Measurements from ENCODE around the gene RPL10. TPM values are rescaled to one million over a fixed set of nuclear protein-coding genes. Genes with fewer than 3 reads are reported as not detected.

RPL10 gene
- total RNA-seq, 1 donor from 2014 or later = 2,969 TPM

GRCh38 chrX:154417157-154417556 lies 19.0 kb downstream of the RPL10 start:
- DNase-seq (ENCODE audit: low spot score in 2 of 2, unreplicated experiment in 2 of 2) = no peak
- TF ChIP-seq, protein P1, sequence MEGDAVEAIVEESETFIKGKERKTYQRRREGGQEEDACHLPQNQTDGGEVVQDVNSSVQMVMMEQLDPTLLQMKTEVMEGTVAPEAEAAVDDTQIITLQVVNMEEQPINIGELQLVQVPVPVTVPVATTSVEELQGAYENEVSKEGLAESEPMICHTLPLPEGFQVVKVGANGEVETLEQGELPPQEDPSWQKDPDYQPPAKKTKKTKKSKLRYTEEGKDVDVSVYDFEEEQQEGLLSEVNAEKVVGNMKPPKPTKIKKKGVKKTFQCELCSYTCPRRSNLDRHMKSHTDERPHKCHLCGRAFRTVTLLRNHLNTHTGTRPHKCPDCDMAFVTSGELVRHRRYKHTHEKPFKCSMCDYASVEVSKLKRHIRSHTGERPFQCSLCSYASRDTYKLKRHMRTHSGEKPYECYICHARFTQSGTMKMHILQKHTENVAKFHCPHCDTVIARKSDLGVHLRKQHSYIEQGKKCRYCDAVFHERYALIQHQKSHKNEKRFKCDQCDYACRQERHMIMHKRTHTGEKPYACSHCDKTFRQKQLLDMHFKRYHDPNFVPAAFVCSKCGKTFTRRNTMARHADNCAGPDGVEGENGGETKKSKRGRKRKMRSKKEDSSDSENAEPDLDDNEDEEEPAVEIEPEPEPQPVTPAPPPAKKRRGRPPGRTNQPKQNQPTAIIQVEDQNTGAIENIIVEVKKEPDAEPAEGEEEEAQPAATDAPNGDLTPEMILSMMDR (IDR thresholded peaks at IDR 0.05; ENCODE audit: unreplicated experiment) = no peak
- H3K27ac Mint-ChIP-seq = no peak overlapping the region
- no peaks in the 10 kb centered on the region for H3K36me3 Mint-ChIP-seq
- no peaks in the 10 kb centered on the region for H3K27me3 Mint-ChIP-seq (ENCODE audit: low read depth)
- no peak overlapping the region for H3K4me3 Mint-ChIP-seq
- H3K4me1 Mint-ChIP-seq = no peaks in the 10 kb centered on the region
- peaks cover 3% of the 10 kb centered on the region for H3K9me3 Mint-ChIP-seq

DNA sequence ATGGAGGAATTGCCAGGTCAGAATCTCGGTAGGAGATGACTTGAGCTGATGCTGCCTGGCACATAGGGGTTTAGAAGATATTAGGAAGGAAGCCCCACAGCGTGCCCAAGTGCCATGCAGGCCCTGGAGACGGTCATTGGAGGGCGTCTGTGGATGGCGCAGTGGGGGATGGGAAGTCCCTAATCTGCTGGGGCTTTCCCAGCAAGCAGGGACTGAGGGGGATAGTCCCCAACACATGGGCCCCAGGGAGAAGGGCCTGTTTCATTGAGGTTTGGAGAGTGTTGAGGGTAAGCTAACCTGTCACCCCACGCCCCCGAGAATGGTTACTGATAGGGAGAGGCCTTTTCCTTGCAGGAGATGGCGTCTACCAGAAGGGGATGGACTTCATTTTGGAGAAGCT lies 21.0 kb downstream of the RPL10 start:
- Mint-ChIP-seq H3K27me3 (ENCODE audit: low read depth) (no peaks in the 10 kb centered on the region), H3K36me3 (peaks cover 2% of the 10 kb centered on the region), H3K4me3 (no peak overlapping the region), H3K27ac (no peak overlapping the region), H3K4me1 (no peaks in the 10 kb centered on the region), H3K9me3 (peaks cover 3% of the 10 kb centered on the region)
- TF ChIP-seq, protein P1 (IDR thresholded peaks at IDR 0.05; ENCODE audit: unreplicated experiment) = no peak
- no peak for DNase-seq (ENCODE audit: low spot score in 2 of 2, unreplicated experiment in 2 of 2)

- Mint-ChIP-seq H3K36me3 (peaks cover 2% of the 10 kb centered on the region), H3K9me3 (peaks cover 7% of the 10 kb centered on the region)
- DNase-seq (ENCODE audit: low spot score in 2 of 2, unreplicated experiment in 2 of 2) = no peak
These were observed 21.7 kb downstream of the RPL10 start for GRCh38 chrX:154419688-154420401.

GRCh38 chrX:154420402-154420756 lies 22.2 kb downstream of the RPL10 start:
- TF ChIP-seq, protein P1 (IDR thresholded peaks at IDR 0.05; ENCODE audit: unreplicated experiment) = no peak
- peaks cover 4% of the 10 kb centered on the region for H3K9me3 Mint-ChIP-seq

More at GRCh38 chrX:154419688-154420401, 21.7 kb downstream of the RPL10 start:
- H3K4me3 Mint-ChIP-seq = no peak overlapping the region
- no peak overlapping the region for H3K27ac Mint-ChIP-seq
- TF ChIP-seq, protein P1 (IDR thresholded peaks at IDR 0.05; ENCODE audit: unreplicated experiment) = no peak
- H3K27me3 Mint-ChIP-seq (ENCODE audit: low read depth) = no peaks in the 10 kb centered on the region
- H3K4me1 Mint-ChIP-seq = no peaks in the 10 kb centered on the region

DNA sequence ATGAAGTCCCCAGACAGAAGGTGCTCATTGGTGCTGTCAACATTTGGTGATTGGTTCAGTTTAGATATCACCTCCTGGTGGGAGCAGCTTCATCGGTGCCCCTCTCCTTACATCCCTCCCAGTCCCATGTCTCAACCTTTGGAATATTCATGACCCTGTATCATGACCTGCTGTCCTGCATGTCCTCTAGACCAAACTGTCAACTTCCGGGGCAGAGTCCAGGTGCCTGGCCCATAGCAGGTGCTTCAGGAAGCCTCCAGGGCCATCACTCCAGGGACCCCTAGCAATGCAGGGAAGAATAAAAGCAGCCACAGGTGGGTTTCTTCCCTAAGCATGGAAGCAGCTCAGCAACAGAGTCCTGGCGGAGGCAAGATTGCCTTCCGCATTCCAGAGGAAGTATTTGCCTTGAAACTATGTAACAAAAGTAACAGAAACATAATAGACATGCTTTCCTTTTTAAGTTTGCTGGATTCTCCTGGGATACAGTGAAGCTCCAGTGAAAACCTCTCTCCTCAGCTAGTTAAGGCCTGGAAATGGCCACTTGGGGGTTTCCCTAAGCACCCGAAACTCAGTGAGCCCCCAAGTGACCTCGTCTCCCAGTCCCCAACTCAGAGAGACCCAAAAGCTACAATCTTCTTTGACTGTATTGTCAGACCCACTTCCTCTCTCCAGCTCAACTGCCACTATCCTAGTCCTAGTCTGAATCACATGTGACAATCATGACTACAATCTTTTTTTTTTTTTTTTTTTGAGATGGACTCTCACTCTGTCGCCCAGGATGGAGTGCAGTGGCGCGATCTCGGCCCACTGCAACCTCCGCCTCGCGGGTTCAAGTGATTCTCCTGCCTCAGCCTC lies 29.0 kb downstream of the RPL10 start:
- H3K27me3 Mint-ChIP-seq (ENCODE audit: low read depth) = no peaks in the 10 kb centered on the region
- peaks cover 2% of the 10 kb centered on the region for H3K36me3 Mint-ChIP-seq
- peak overlapping the region; percentile 22 for H3K4me3 Mint-ChIP-seq
- DNase-seq (ENCODE audit: low spot score in 2 of 2, unreplicated experiment in 2 of 2) = no peak
- TF ChIP-seq, protein P1 (IDR thresholded peaks at IDR 0.05; ENCODE audit: unreplicated experiment) = no peak
- H3K27ac Mint-ChIP-seq = peak overlapping the region; percentile 90
- peaks cover 12% of the 10 kb centered on the region for H3K9me3 Mint-ChIP-seq
- peaks cover 25% of the 10 kb centered on the region for H3K4me1 Mint-ChIP-seq

More at GRCh38 chrX:154420402-154420756, 22.2 kb downstream of the RPL10 start:
- Mint-ChIP-seq H3K36me3 (peaks cover 2% of the 10 kb centered on the region), H3K4me3 (no peak overlapping the region), H3K27me3 (ENCODE audit: low read depth) (no peaks in the 10 kb centered on the region), H3K4me1 (no peaks in the 10 kb centered on the region), H3K27ac (no peak overlapping the region)
- no peak for DNase-seq (ENCODE audit: low spot score in 2 of 2, unreplicated experiment in 2 of 2)

All from mesothelial cell of epicardium (in vitro differentiated cells).